ENCODE results near the gene ZNF276.

- TF ChIP-seq POLR2AphosphoS5 (IDR thresholded peaks at IDR 0.05; ENCODE audit: low read depth, low read length) (no peak), CTCF (IDR thresholded peaks at IDR 0.05) (no peak), SIN3A (IDR thresholded peaks at IDR 0.05; ENCODE audit: borderline replicate concordance, insufficient read depth, low read depth, low read length) (no peak), REST (IDR thresholded peaks at IDR 0.05; ENCODE audit: insufficient read depth in 1 of 2, low read depth in 2 of 2, low read length in 1 of 2) (no peak)
These were observed 24.6 kb upstream of the ZNF276 start for GRCh38 chr16:89696670-89697128.

Data from Panc1 (cell line).